Activated CD4-positive, alpha-beta T cell treated with anti-CD3 and anti-CD28 coated beads for 1 hour (primary cell): Measurements from ENCODE around the gene LRFN2.

Experiments
- DNase-seq: peaks from one replicate; pipeline ENCODE4 v3.0.0-alpha.2; 2020

The LRFN2 gene

DNA sequence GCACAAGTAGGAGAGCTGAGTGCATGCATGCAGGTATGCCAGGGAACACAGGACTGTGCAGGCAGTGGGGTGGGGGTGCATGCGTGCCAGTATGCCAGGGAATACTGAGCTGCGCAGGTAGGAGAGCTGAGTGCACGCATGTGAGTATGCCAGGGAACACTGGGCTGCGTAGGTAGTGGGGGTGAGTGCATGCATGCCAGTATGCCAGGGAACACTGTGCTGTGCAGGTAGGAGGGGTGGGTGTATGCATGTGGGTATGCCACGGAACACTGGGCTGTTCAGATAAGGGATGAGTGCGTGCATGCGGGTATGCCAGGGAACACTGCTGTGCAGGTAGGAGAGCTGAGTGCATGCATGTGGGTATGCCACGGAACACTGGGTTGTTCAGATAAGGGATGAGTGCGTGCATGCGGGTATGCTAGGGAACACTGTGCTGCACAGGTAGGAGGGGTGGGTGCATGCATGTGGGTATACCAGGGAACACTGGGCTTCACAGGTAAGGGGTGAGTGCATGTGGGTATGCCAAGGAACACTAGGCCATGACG is 77.4 kb downstream of the LRFN2 start:
- no peak for DNase-seq

DNA sequence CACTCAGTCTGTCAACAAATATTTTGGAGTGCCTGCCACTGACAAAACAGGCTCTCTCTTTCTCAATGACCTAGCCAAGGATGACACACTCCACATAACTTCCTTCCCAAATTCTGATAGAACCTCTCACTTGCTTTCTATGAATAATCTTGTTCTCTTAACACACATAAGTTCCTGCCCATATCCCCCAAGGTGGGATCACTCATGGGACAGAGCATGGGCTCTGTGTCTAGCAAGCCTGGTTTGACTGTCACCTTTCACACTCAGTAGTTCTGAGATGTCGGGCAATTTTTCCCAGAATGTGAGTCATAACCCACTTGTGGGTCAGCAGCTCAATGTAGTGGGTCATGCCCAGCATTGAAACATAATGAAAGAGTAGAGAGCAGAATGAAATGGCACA is 78.1 kb downstream of the LRFN2 start:
- no peak for DNase-seq

DNA sequence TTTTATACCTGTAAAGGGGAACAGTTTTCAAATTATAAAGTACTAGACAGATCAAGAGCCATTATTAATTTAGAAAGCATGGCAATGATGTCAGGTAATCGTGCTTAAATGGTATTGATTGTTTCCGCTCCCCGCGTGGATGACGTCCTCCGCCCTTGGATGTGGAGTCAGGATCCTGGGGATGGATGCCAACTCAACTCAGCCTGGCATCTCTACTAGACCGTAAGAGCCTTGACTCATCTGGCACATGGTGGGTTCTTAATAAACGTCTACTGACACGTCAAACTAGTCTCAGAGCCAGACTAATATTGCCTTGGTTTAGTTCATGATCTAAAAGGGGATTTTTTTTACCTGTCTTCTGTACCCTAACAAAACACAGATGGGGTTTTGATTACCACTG is 80.2 kb downstream of the LRFN2 start:
- no peak for DNase-seq

DNA sequence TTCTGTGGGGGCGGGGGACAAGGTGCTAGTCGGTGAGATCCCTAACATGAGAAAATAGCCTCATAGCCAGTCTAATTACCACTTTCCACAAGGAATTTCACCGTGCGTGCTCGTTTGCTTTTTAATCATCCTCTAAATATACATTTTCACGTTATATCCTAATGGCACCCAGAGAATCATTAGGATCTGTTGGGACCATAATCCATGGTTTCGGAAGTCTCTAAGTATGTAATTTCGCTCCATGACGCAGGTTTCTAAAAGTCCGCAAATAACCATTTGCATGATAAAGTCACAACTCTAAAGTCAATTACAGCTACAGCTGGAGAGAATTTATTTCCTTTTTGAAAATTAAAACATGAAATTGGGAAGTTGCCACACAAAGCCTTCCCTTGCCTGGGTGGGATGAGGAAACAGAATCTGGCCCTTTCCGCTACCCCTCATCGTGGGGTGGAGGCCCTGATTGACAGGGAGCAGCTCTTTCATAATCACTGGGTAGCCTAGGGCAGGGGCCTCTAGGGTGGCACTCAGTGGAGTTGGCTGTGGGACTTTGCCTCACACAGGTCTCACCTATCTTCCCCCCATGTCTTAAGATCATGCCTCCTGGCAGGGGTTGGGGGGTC is 81.9 kb downstream of the LRFN2 start:
- no peak for DNase-seq

DNA sequence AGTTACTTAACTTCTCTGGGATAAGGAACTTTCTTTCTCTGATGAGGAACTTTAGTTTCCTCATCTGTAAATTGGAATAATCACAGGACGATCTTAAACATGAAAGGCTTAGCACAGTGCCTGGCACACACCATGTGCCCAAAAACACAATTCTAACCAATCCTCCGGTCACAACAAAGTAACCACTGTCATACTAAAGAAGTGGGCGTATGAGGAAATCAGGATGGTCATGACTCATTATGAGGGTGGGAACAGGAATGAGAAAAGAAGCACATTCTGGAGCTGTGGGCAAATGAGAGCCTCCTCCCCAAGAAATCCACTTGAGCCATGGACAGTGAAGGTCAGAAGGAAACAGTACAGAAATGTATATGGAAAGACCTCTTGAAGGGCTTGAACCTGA is 82.9 kb downstream of the LRFN2 start:
- no peak for DNase-seq

DNA sequence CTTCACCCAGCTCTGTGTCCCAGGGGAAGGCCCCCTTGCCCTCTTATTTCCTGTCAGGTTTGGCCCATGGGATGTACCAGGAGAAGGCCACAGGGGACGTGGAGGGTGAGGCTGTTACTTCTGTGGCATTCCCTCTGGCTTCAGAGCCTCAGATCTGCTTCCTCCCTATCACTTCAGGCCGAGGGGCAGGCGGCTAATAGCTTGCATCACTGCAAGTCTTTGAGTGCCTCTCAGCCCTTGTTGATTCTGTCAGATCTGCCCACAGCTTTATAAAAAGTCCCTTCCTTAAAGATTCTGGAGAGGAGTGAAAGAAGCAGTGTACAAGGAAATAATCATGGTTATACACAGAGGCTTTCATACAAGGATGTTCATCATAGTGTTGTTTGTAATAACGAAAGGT is 86.9 kb downstream of the LRFN2 start:
- no peak for DNase-seq

DNA sequence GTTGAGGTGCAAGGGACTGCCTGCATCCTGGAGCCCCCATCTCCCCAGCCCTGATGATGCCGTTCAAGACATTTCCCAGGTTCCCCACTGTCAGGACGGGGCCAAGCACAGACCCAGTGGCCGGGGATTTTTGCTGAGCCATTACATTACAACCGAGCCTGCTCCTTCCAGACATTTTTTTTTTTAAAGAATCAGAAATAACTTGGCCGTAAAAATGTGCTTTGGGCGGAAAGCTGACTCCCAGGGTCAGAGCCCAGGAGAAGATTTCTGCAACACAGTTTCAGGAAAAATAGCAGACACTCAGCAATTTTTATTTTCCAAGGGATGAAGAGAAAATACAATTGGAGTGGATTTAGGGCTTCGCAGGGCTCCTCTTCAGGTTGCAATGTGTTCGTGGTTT is 87.9 kb downstream of the LRFN2 start:
- no peak for DNase-seq

DNA sequence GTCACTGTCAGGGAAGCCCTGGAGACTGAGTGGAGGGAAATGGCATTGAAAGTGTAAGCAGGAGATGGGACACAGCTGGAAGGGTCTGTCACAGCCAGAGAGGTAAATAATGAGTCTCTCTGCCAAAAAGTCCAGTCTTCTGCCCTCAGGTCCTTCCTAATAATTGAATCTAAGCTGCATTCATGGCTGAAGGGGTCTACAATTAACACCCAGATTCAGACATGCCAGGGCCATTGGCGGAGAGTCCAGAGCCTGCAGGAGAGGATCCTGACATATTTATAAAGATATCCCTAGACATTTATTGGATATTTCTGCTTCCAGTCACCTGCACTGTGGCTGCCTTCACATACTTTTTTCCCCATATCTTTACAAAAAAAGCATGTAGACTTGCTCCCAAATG is 89.0 kb downstream of the LRFN2 start:
- DNase-seq = no peak

DNA sequence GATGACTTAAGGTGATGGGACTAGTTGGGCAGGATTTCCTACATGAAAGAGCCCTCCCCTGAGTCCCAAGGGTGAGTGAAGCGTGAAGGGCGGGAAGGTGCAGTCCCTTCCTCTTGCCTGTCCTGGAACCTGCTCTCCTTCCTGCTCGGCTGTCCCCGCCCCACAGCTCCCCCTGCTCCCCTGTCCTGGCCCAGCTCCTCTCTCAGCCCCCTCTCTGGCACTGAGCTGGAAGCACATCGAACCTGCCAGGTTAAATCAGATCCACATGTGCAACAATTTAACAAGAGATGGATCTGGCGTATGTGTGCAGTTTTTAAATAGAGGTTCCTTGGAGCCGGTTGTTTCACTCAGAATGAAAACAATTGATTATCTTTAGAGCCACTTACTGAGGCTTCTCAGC is 95.0 kb downstream of the LRFN2 start:
- DNase-seq = no peak

DNA sequence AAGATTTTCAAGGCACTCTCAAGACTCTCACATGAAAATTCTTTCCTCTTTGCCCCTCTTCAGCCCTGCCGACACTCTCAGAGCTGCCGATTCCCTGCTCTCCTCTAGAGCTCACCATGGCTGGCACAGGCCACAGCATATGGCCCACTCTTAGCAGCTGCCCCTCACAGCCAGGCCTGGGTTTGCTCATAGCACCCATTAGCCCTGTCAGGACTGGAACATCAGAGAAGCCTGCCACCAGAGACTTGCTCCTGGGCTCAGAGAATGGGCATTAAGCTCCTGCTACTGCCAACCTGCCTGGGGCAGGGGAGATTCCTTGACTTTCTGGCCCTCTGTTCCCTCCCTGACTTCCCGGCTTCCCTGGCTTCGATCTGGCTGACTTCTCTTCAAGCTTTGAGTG is 96.7 kb downstream of the LRFN2 start:
- DNase-seq = no peak

DNA sequence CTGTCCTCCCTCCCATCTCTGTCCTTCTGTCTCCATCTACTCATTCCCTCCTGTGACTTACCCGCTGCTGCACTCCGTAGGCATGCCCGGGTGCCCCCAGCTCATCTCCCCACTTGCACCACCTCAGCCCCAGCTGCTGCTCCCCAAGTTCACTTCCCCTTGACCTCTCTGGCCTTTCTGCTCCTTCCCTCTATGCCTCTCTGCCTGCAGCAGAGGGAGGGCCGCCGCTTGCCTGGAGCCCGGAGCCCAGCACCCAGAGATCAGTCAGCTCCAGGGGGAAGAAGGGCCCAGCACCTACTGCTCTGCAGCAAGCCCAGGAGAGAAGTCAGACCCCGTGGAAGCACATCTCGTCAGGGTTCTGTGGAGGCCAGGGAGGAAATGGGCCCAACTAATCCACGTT is 97.4 kb downstream of the LRFN2 start:
- DNase-seq = no peak

DNA sequence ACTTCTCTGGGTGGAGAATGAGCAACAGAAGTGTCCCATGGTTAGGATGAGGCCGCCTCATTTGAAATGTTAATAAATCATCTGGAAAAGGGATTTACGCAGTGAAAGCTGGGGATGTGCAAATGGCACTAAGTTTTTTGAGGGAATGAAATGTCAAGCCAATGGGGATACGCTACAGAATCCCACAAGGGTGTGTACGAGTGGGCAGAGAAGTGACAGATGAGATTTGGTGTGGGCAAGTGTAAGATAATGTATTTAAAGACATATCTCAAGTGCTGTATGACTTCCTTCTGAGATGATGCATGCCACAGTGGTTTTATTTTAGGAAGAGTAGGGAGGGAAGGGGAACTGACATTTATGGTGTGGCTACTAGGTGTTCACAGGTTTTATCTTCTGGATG is 100.6 kb downstream of the LRFN2 start:
- no peak for DNase-seq

DNA sequence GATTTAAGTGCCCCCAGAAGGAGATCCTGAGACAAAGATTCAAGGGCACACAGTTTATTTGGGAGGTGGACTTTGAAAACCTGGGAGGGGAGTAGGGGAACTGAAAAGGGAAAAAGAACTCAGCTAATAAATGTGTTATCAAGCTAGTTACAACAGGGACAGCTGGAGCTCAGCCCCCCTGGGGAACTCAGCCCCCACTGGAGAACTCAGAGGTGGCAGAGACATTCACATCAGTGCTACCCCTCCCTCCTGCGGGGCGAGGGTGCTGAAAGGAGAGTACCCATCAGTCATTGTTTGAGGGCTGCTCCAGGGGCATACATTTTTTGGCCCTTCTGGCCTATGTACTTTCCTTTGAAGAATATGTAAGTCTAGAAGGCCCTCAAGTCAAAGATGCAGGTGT is 101.4 kb downstream of the LRFN2 start:
- DNase-seq = no peak

DNA sequence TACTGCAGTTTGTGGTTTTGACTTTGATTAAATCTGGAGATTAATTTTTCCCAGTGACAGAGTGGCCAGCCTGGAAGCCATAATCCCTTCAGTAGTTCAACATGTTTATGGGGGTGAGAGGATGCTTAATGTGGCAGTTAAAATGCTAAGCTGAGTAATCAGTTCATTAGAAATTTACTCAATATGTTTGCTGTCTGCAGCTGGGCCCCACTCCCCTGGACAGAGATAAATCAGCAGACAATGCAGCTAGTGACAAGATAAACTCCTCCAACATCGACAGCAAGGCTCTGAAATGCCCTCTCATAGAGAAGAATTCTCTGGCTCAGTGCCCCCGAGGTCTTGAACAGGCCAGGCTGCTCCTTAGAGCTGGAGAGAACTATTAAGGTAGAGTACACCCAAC is 101.9 kb downstream of the LRFN2 start:
- DNase-seq = no peak

DNA sequence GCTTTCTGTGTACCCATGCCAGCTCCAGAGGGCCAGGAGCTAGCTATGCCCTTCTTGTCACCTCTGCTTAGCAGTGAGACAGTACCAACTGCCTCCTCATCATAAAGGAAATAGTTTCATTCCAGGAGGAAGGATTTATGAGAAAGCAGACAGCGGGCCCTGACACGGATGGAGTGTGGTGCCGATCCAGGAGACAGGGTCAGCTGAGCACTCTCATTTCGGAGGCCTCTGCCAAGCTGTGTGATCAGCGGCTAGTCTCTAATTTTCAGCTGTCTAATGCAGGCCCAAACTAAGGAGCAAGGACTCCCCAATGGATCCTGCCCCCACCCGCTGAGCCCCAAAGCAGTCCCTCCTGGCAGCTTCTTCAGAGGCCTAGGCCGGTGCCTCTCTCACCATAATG is 103.1 kb downstream of the LRFN2 start:
- no peak for DNase-seq

DNA sequence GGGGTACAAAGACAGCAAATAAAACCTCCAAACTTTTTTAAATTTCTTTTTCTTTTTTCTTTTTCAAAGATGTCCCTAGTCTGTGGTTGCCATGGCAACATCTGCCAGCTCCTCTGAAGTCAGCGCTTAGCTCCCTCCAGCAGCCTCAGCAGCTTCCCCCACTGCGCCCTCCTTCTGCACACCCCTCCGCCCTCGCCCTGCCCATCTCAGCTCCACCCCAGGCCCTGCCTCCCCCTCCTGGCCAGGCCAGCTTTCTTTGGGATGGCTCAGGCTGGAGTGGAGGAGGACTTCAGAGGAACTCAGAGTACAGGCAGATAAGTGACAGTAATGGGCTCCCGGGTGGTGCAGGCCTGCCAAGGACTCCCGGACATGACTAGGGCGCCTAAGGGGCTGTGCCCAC is 104.6 kb downstream of the LRFN2 start:
- no peak for DNase-seq

DNA sequence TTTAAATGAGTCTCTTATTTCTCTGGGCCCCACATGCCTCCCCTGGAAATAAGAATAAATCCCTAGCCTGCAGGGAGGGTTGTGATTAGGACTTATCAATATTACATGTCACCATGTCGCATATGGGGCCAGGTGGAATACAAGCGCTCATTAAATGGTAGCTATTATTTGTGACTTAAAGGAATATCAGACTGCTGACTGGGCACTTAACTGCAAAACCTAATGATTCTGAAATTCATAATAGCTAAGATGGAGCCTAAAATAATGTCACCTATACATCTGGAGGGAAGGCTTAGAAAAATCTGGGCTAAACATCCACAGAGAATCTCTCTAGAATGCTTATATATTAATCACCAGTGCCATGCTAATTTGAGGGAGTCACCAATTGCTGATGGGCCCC is 106.5 kb downstream of the LRFN2 start:
- DNase-seq = no peak

DNA sequence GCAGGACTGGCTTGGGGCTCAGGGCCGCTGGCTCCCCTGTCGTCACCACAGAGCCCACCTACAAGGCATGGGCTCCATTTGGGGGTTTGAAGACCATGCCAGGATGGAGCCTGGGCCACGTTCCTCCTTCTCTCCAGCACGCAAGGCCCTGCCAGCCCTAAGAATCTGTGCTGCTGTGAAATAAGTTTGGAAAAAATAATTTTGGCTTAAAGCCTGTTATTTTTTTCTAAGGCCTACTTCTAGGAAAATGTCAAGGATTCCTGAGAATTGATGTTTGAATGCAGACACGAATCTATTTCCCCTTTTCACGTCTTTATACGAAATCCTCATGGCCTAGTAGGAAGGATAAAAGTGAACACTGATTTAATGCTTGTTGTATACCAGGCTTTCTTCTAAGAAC is 107.5 kb downstream of the LRFN2 start:
- no peak for DNase-seq

DNA sequence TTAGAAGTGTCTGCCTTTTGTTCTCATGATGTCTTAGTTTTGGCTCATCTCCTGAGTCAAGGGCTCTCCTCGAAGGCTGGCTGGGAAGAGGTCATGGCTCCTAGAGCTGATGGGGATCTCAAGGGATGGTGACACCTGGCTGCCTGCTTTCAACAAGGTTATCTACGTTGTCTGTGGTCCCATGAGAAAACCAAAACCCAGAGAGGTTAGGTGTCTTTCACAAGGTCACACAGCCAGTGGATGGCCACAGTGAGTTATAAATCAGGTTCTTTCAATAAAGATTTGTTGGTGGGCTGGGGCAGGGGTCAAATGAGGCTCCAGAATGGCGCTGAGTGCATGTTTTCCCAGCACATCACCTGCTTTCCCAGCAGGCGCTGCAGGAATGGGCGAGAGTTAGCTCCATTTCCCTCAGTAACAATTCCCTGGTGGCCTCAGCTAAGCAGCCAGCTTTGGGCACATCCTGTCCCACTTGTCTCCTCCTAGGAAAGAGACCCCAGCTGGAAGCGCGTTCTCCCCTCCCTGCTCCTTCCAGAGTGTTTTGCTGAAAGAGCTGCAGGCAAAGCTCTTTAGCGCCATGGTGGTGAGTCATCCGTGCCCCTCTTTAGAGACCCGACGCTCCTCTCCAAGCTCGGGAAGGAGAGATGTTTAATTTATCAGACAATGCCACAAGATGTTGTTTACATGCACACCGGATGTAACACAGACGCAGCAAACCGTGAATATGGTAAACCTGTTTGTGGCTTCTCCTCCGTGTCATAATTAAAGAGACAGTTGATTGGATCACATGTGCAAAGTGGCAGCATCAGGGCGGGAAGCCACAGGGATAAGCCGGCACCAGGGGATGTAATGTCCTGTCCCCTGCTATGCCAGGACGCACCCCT is 109.7 kb downstream of the LRFN2 start:
- no peak for DNase-seq

DNA sequence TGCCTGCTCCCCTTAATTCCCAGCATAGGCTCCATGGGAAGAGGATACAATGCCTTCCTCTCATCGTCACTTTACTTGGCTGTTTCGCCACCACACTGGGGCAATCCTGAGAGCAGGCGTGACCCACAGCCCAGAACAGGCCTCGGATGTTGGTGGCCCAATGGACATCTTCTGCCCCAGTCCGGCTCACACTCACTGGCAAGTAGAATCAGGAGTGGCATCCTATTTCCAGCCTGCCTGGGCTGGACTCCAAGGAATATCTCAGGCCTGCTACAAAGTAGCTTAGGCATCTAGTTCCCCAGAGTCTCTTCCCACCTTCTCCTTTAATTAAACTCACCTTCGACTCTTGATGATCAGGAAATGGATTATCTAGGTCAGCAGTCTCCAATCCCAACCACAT is 110.5 kb downstream of the LRFN2 start:
- no peak for DNase-seq

DNA sequence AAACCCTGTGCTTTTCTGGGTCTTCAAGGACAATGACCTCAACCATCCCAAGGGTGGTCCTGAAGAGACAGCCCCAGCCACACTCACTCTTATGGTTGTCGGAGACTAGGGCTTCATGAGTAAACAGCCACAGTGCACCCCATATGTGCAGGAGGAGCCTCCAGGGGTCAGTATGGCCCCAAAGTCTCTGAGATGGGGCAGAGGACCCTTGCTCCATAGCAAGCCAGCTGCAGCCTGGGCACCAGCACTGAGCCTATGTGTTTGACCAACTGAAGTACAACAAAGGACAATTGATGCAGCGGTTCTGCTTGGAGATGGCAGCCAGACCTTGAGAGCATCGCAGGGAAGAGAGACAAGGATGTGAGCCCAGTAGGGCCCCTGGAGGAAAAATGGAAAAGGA is 112.2 kb downstream of the LRFN2 start:
- DNase-seq = no peak

DNA sequence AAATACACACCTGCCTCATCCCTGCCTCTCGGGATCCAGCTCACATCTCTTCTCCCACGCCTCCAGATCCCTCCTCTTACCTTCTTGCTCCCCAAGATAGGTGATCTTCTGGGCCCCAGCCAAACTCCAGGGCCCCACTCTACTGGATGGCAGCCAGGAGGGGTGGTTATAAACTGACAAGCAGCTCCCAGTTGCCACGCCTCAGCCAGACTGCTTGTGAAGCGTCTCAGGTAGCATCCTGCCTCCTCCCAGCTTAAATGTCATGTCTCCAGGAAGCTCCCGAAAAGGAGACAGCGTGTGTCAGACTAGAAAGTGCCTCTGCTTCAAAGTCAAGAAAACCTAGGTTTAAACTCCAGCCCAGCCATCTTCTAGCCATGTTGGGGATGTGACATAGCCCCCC is 114.1 kb downstream of the LRFN2 start:
- DNase-seq = no peak

DNA sequence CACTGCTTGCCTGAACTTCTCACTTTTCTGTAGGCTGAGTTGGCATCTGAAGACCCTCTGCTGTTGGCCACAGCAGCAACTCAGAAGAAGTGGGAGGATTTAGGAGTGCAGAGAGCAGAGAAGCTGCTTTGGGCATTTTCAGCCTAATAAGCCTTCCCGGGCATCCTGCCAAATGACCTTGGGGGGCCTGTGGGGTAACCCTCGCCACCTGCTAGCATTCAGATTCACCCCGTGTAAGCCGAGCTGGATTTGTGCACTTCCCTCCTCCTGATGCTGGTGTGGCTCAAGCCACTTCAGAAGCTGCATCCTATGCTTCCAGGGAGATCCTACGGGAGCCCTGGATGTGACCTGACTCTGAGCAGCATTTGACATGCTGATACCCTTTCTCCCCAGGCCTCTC is 114.8 kb downstream of the LRFN2 start:
- DNase-seq = no peak

DNA sequence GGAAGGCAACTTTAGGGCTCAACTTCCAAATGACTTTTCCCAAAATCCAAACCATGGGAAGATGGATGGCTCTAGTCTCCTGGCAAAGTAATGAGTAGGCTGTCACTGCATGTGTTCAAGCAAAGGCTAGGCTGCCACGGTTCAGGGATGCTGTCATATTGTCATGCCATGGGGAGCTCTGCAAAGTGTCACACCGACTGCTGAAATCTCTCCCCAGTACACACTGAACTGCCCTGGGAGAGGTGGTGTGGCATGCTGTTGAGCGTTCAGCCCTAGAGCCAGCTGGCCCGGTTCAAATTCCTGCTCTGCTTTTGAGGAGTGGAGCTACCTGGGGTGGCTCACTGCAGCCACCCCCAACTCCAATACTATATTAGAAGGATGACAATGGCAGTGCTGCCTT is 115.9 kb downstream of the LRFN2 start:
- no peak for DNase-seq

DNA sequence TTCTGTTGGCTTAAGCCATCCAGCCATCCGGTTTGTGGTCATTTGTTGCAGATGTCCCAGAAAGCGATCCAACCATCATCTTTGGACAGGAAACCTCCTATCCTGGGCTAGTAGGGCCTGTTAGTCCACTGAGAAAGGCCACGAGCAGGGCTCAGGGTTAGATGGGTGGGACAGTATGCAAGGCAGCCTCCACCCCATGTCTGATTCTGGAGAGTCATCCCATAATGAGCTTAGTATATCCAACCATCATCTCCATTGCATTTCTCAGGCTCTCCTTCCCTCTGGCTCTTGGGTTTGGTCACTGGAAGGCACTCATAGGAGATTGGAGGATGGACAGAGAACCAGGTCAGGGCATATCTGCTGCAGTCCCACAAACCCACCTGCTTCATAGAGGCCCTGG is 117.8 kb downstream of the LRFN2 start:
- DNase-seq = no peak
